WTC11 (cell line): ENCODE data around the gene ACBD5. TPM values are rescaled to one million over a fixed set of nuclear protein-coding genes. Genes with fewer than 3 reads are reported as not detected.

Experiments
- ATAC-seq: fragments of 200-7000 bp; cut with Tn5 transposase; 2 replicates; pipeline ENCODE4 v1.10.0; 2021; ENCODE audit warnings: mild to moderate bottlenecking, moderate library complexity
- CTCF ChIA-PET: fragments of 300-600 bp; sonication (Branson Sonifier 250); formaldehyde crosslinking; loops from one replicate; lab custom pipeline; 2021; ENCODE audit warnings: antibody characterized with exemption; lab: Charles Lee
- POLR2A ChIA-PET: fragments of 350-600 bp; sonication (Branson Sonifier 250); formaldehyde crosslinking; loops from one replicate; lab custom pipeline; 2021; ENCODE audit warnings: antibody characterized with exemption; lab: Charles Lee
- DNase-seq: peaks from one replicate; pipeline ENCODE4 v3.0.0; 2021; ENCODE audit warnings: low spot score
- H3K27ac Mint-ChIP-seq: 2 replicates; pipeline ENCODE4 v1.8.0; 2021; ENCODE audit warnings: mixed read lengths
- H3K27me3 Mint-ChIP-seq: 2 replicates; pipeline ENCODE4 v1.8.0; 2021; ENCODE audit warnings: low read depth, mild to moderate bottlenecking, moderate library complexity, mixed read lengths
- H3K36me3 Mint-ChIP-seq: 2 replicates; pipeline ENCODE4 v1.8.0; 2021; ENCODE audit warnings: mixed read lengths
- H3K4me1 Mint-ChIP-seq: 2 replicates; pipeline ENCODE4 v1.8.0; 2022; ENCODE audit warnings: mixed read lengths
- H3K4me3 Mint-ChIP-seq: 2 replicates; pipeline ENCODE4 v1.8.0; 2021; ENCODE audit warnings: mild to moderate bottlenecking, moderate library complexity, mixed read lengths
- H3K9me3 Mint-ChIP-seq: 2 replicates; pipeline ENCODE4 v1.8.0; 2021; ENCODE audit warnings: mixed read lengths
- ATF2 ChIP-seq: sonication (generic); formaldehyde crosslinking; IDR thresholded peaks from 2 replicates; pipeline ENCODE4 v1.8.1; 2022; ENCODE audit warnings: low read depth, missing genetic modification reagents, borderline replicate concordance
- ATF3 ChIP-seq: sonication (generic); formaldehyde crosslinking; conservative IDR thresholded peaks from 2 replicates; pipeline ENCODE4 v1.8.1; 2022; ENCODE audit warnings: mild to moderate bottlenecking, missing genetic modification reagents
- CREB1 ChIP-seq: sonication (generic); formaldehyde crosslinking; IDR thresholded peaks from 2 replicates; pipeline ENCODE4 v1.8.0; 2023; ENCODE audit warnings: mild to moderate bottlenecking, missing genetic modification reagents
- GRHL2 ChIP-seq: fragments of 250-450 bp; sonication (Bioruptor Pico); IDR thresholded peaks from 2 replicates; pipeline ENCODE4 v1.8.0; 2022; ENCODE audit warnings: mild to moderate bottlenecking, moderate library complexity; ENCODE audit not compliant: insufficient replicate concordance, severe bottlenecking
- IRF1 ChIP-seq: sonication (generic); formaldehyde crosslinking; IDR thresholded peaks from 2 replicates; pipeline ENCODE4 v1.8.0; 2023; ENCODE audit warnings: missing genetic modification reagents
- JAZF1 ChIP-seq: fragments of 250-450 bp; sonication (Bioruptor Pico); IDR thresholded peaks from 2 replicates; pipeline ENCODE4 v1.9.0; 2021; ENCODE audit warnings: moderate library complexity, mild to moderate bottlenecking, inconsistent platforms
- JUN ChIP-seq: sonication (generic); formaldehyde crosslinking; IDR thresholded peaks from 2 replicates; pipeline ENCODE4 v1.8.0; 2023; ENCODE audit warnings: mild to moderate bottlenecking, missing genetic modification reagents
- PRDM15 ChIP-seq: sonication (generic); formaldehyde crosslinking; IDR thresholded peaks from 2 replicates; pipeline ENCODE4 v1.8.0; 2022; ENCODE audit warnings: missing genetic modification reagents
- PREB ChIP-seq: sonication (generic); formaldehyde crosslinking; IDR thresholded peaks from 2 replicates; pipeline ENCODE4 v1.8.1; 2022; ENCODE audit warnings: mild to moderate bottlenecking, missing genetic modification reagents, moderate library complexity, borderline replicate concordance
- TEAD1 ChIP-seq: sonication (generic); formaldehyde crosslinking; IDR thresholded peaks from 2 replicates; pipeline ENCODE4 v1.8.0; 2022; ENCODE audit warnings: mild to moderate bottlenecking, missing genetic modification reagents
- USF2 ChIP-seq: sonication (generic); formaldehyde crosslinking; IDR thresholded peaks from 2 replicates; pipeline ENCODE4 v1.8.1; 2023; ENCODE audit warnings: mild to moderate bottlenecking, missing genetic modification reagents, moderate library complexity
- ZBTB43 ChIP-seq: sonication (generic); formaldehyde crosslinking; IDR thresholded peaks from 2 replicates; pipeline ENCODE4 v1.8.1; 2023; ENCODE audit warnings: mild to moderate bottlenecking, missing genetic modification reagents
- ZMAT4 ChIP-seq: fragments of 250-450 bp; sonication (Bioruptor Pico); IDR thresholded peaks from 2 replicates; pipeline ENCODE4 v1.9.0; 2021; ENCODE audit warnings: mild to moderate bottlenecking
- ZNF219 ChIP-seq: sonication (generic); formaldehyde crosslinking; IDR thresholded peaks from 2 replicates; pipeline ENCODE4 v1.8.0; 2023; ENCODE audit warnings: missing genetic modification reagents, mild to moderate bottlenecking, borderline replicate concordance
- ZNF423 ChIP-seq: fragments of 250-450 bp; sonication (Bioruptor Pico); IDR thresholded peaks from 2 replicates; pipeline ENCODE4 v2.1.2; 2022; ENCODE audit warnings: mild to moderate bottlenecking, moderate library complexity
- ZNF425 ChIP-seq: fragments of 250-450 bp; sonication (Bioruptor Pico); conservative IDR thresholded peaks from 2 replicates; pipeline ENCODE4 v1.9.0; 2021; ENCODE audit warnings: mild to moderate bottlenecking
- ZNF671 ChIP-seq: fragments of 250-450 bp; sonication (Bioruptor Pico); IDR thresholded peaks from 2 replicates; pipeline ENCODE4 v1.8.0; 2021; ENCODE audit warnings: mild to moderate bottlenecking
- total RNA-seq: library from RNA; stranded (reverse); gene quantifications from 3 replicates; pipeline ENCODE4 v1.2.3, GENCODE V29; 2021

The ACBD5 gene
- total RNA-seq, 1 experiment from 2014 or later = 18.1 TPM

- TF ChIP-seq ZNF671 (no peak), ZBTB43 (CRISPR knock-in tag) (no peak), ATF3 (CRISPR knock-in tag) (no peak), ZNF423 (no peak), CREB1 (CRISPR knock-in tag) (no peak), ZMAT4 (CRISPR knock-in tag) (no peak), ATF2 (no peak), ZNF219 (CRISPR knock-in tag) (no peak), JUN (CRISPR knock-in tag) (no peak)
- CTCF ChIA-PET = no interaction called here
- Mint-ChIP-seq H3K9me3 (no peaks in the 10 kb centered on the region), H3K4me1 (peaks cover 11% of the 10 kb centered on the region), H3K27me3 (no peaks in the 10 kb centered on the region), H3K27ac (no peak overlapping the region), H3K4me3 (no peak overlapping the region), H3K36me3 (peaks cover 53% of the 10 kb centered on the region)
- no peak for ATAC-seq
- DNase-seq = no peak
- POLR2A ChIA-PET = interaction anchor here (0.6 kb wide), 1 partner anchor 19 kb away, joined by 3 read pairs; no protein-coding TSS in a partner anchor
Observed at GRCh38 chr10:27147701-27148100, 92.9 kb downstream of the ACBD5 start.

GRCh38 chr10:27145937-27146336, 94.7 kb downstream of the ACBD5 start:
- ATAC-seq = no peak
- ChIA-PET CTCF (interaction anchor here (2.0 kb wide), 1 partner anchor 8 kb away, joined by 14 read pairs; the partner anchor contains the start of gene YME1L1), POLR2A (no interaction called here)
- Mint-ChIP-seq H3K4me1 (peaks cover 2% of the 10 kb centered on the region; the same call in 1 of the 2 replicates), H3K27ac (no peak overlapping the region), H3K9me3 (no peaks in the 10 kb centered on the region), H3K27me3 (no peaks in the 10 kb centered on the region), H3K36me3 (peaks cover 60% of the 10 kb centered on the region), H3K4me3 (no peak overlapping the region)
- no peak for TF ChIP-seq PRDM15 (CRISPR knock-in tag)
- no peak for TF ChIP-seq ZNF425 (CRISPR knock-in tag)
- no peak for TF ChIP-seq TEAD1 (CRISPR knock-in tag)
- TF ChIP-seq PREB (CRISPR knock-in tag) = no peak
- TF ChIP-seq ZMAT4 (CRISPR knock-in tag) = no peak
- no peak for TF ChIP-seq JAZF1 (CRISPR knock-in tag)
- no peak for TF ChIP-seq GRHL2 (CRISPR knock-in tag)
- no peak for TF ChIP-seq ZNF423
- TF ChIP-seq USF2 = no peak
- no peak for TF ChIP-seq IRF1 (CRISPR knock-in tag)
- DNase-seq = no peak
